K562 (cell line): Measurements from ENCODE around the gene CFL1. TPM values are rescaled to one million over a fixed set of nuclear protein-coding genes. Genes with fewer than 3 reads are reported as not detected.

Experiments
- ATAC-seq: fragments of 200-7000 bp; cut with Tn5 transposase; 3 replicates; pipeline ENCODE4 v1.9.1; 2020; ENCODE audit warnings: moderate library complexity
- Bru-seq: library from RNA; stranded (reverse); fragments of 400-500 nt; gene quantifications from one replicate; lab custom pipeline; 2021; lab: Mats Ljungman, UMichigan
- BruChase-seq, 2 experiments: library from RNA; stranded (reverse); fragments of 400-500 nt; gene quantifications; one replicate each; lab custom pipeline; 2021; lab: Mats Ljungman, UMichigan
- BruUV-seq: library from RNA; stranded (reverse); fragments of 400-500 nt; replicated peaks from 2 replicates; lab custom pipeline; 2021; lab: Mats Ljungman, UMichigan
- CTCF ChIA-PET: fragments of 300-600 bp; formaldehyde crosslinking; extraction: SDS; loops from one replicate; lab custom pipeline; 2021; ENCODE audit warnings: low intra/inter-chr PET ratio; lab: Yijun Ruan, JAX
- POLR2A ChIA-PET: fragments of 300-600, 350-650 bp; sonication (Branson Sonifier 250); formaldehyde crosslinking; extraction: SDS; loops from one replicate; lab custom pipeline; 2021; ENCODE audit warnings: antibody characterized with exemption, inconsistent platforms; lab: Yijun Ruan, JAX
- DNase-seq, 4 experiments: peaks; one replicate each; pipeline versions ENCODE4 v3.0.0 to v3.0.0-alpha.2; 2011 to 2018; ENCODE audit warnings: low spot score in 3 of 4, mixed read lengths in 3 of 4; ENCODE audit errors: extremely low read depth in 1 of 4
- FAIRE-seq: peaks from 2 replicates; lab custom pipeline; 2011; peaks lifted over from hg19 to GRCh38; lab: Jason Lieb, UNC
- H2AFZ ChIP-seq: 2 replicates; pipeline ENCODE4 v1.6.0; 2011; ENCODE audit warnings: low read depth, low read length, control low read depth, inconsistent platforms
- H3K27ac ChIP-seq: fragments of 200-600 bp; 3 replicates; pipeline ENCODE4 v1.8.0; 2011; ENCODE audit warnings: low read depth, mild to moderate bottlenecking, control low read depth, inconsistent platforms, low read length, moderate library complexity, mixed read lengths; ENCODE audit errors: extremely low read depth
- H3K27me3 ChIP-seq, 2 experiments: fragments of 300-600 bp in 1 of 2; 2 replicates in 1 of 2; 3 replicates in 1 of 2; pipeline versions ENCODE4 v1.6.0 to v1.8.0; 2011; ENCODE audit warnings: inconsistent platforms in 2 of 2, low read length in 2 of 2, mild to moderate bottlenecking in 1 of 2, mixed read lengths in 1 of 2, moderate library complexity in 1 of 2; ENCODE audit not compliant: control insufficient read depth in 2 of 2, insufficient read depth in 2 of 2
- H3K36me3 ChIP-seq: fragments of 300-600 bp; 3 replicates; pipeline ENCODE4 v1.8.0; 2011; ENCODE audit warnings: mild to moderate bottlenecking, low read length, inconsistent platforms; ENCODE audit not compliant: control insufficient read depth, insufficient read depth
- H3K4me1 ChIP-seq, 2 experiments: fragments of 200-600 bp in 1 of 2; replicated peaks in 1 of 2; 2 replicates in 1 of 2; 3 replicates in 1 of 2; pipeline versions ENCODE4 v1.5.1 to v1.8.0; 2011; ENCODE audit warnings: inconsistent platforms in 2 of 2, low read length in 2 of 2, mild to moderate bottlenecking in 1 of 2, mixed read lengths in 1 of 2, moderate library complexity in 1 of 2; ENCODE audit not compliant: control insufficient read depth in 2 of 2, insufficient read depth in 2 of 2
- H3K4me2 ChIP-seq: 2 replicates; pipeline ENCODE4 v1.6.1; 2011; ENCODE audit warnings: low read length, control low read depth, inconsistent platforms, mixed read lengths; ENCODE audit not compliant: insufficient read depth
- H3K4me3 ChIP-seq: fragments of 200-600 bp; sonication (generic), shearing (Covaris generic); 2 replicates; pipeline ENCODE4 v1.5.1; 2016; ENCODE audit warnings: control low read depth, inconsistent platforms
- H3K79me2 ChIP-seq: fragments of 200-600 bp; 3 replicates; pipeline ENCODE4 v1.8.0; 2011; ENCODE audit warnings: low read length, inconsistent platforms; ENCODE audit not compliant: control insufficient read depth, insufficient read depth
- H3K9ac ChIP-seq, 2 experiments: 2 replicates each; pipeline versions ENCODE4 v1.6.0 to v1.6.1; 2011; ENCODE audit warnings: low read depth in 2 of 2, low read length in 2 of 2, control low read depth in 1 of 2, inconsistent platforms in 1 of 2, mild to moderate bottlenecking in 1 of 2, mixed read lengths in 1 of 2; ENCODE audit not compliant: insufficient read depth in 1 of 2
- H3K9me1 ChIP-seq: one replicate; pipeline ENCODE4 v1.6.0; 2011; ENCODE audit warnings: inconsistent platforms, mild to moderate bottlenecking, low read length, moderate library complexity; ENCODE audit not compliant: control insufficient read depth, insufficient read depth
- H3K9me3 ChIP-seq: replicated peaks from 2 replicates; pipeline ENCODE4 v1.5.1; 2011; ENCODE audit warnings: low read depth, low read length, inconsistent platforms; ENCODE audit not compliant: control insufficient read depth, insufficient read depth
- H4K20me1 ChIP-seq: replicated peaks from 2 replicates; pipeline ENCODE4 v1.6.1; 2011; ENCODE audit warnings: low read length, inconsistent platforms, mixed read lengths; ENCODE audit not compliant: control insufficient read depth, insufficient read depth
- FUS ChIP-seq: fragments of 200-400 bp; formaldehyde crosslinking; optimal IDR thresholded peaks from 2 replicates; pipeline ENCODE3; 2017; ENCODE audit warnings: low read depth, low read length
- JUND ChIP-seq, 2 experiments: IDR thresholded peaks; 2 replicates in 1 of 2; 3 replicates in 1 of 2; pipeline ENCODE4 v1.6.1; 2011; ENCODE audit warnings: borderline replicate concordance in 2 of 2, low read depth in 2 of 2, low read length in 2 of 2, improper control_type of control experiment in 1 of 2, missing biosample characterization in 1 of 2, missing genetic modification characterization in 1 of 2, missing genetic modification reagents in 1 of 2
- MAZ ChIP-seq, 2 experiments: fragments of 450-650 bp in 1 of 2; sonication (generic) in 1 of 2; formaldehyde crosslinking; IDR thresholded peaks in 1 of 2; conservative IDR thresholded peaks in 1 of 2; 2 replicates each; pipeline versions ENCODE4 v1.4.0 to v1.5.0; 2020; ENCODE audit warnings: mild to moderate bottlenecking in 1 of 2, missing genetic modification reagents in 1 of 2
- TFAM ChIP-seq: fragments of 250-450 bp; sonication (Bioruptor Pico); conservative IDR thresholded peaks from 2 replicates; pipeline ENCODE4 v1.5.0; 2021; ENCODE audit warnings: mild to moderate bottlenecking, moderate library complexity
- WGBS: fragments of 100-300 bp; shearing (Covaris generic); methylation state at CpG from one replicate; pipeline ENCODE4 v1.1.6; 2016; ENCODE audit warnings: low coverage, mixed read lengths; ENCODE audit not compliant: insufficient coverage; ENCODE audit errors: missing lambda C conversion rate; 5-methylcytosine and 5-hydroxymethylcytosine counted together
- in situ Hi-C: fragments of 300-500 bp; cut with MboI; formaldehyde crosslinking; loops from 4 replicates; pipeline ENCODE4 v1.15.0; 2018; ENCODE audit warnings: inconsistent platforms, mixed read lengths
- intact Hi-C: fragments of 100-400 bp; cut with micrococcal nuclease; formaldehyde crosslinking; loops from 2 replicates; pipeline ENCODE4 v1.14.2; 2022
- long read RNA-seq, 3 experiments: library from polyadenylated mRNA in 2 of 3; library from RNA in 1 of 3; unstranded in 2 of 3; stranded (forward) in 1 of 3; transcript quantifications; one replicate each; pipeline ENCODE4 v2.0.0, GENCODE V29; 2019 to 2022
- polyA minus RNA-seq, 3 experiments: library from RNA; depleted of rRNA, polyadenylated mRNA; stranded (reverse); fragments of >200 nt; gene quantifications; 2 replicates each; pipeline ENCODE4 v1.2.3, GENCODE V29; 2011
- polyA plus RNA-seq, 8 experiments: library from polyadenylated mRNA; depleted of rRNA in 4 of 8; stranded (reverse) in 5 of 8; unstranded in 3 of 8; fragments of >200 nt; fragmentation: Nextera tagmentation in 2 of 8; fragmentation: Illumina TruSeq in 1 of 8; extraction: Ambion mirVana in 2 of 8; extraction: Trizol in 1 of 8; gene quantifications; 2 replicates each; pipeline versions ENCODE4 v1.2.1 to v1.2.3, GENCODE V29; 2011 to 2014; ENCODE audit warnings: inconsistent platforms in 1 of 8, missing spikeins in 1 of 8
- total RNA-seq, 7 experiments: library from RNA; depleted of rRNA in 6 of 7; stranded (reverse); fragments of >200 nt in 6 of 7; fragmentation: Illumina TruSeq in 2 of 7; extraction: Trizol in 2 of 7; gene quantifications; 2 replicates each; pipeline versions ENCODE4 v1.2.1 to v1.2.3, GENCODE V29; 2011 to 2021; ENCODE audit warnings: low replicate concordance in 1 of 7
- TF ChIP-seq, protein P1 (sequence below), 2 experiments: IDR thresholded peaks; 2 replicates each; pipeline ENCODE4 v1.6.1; 2011; ENCODE audit warnings: borderline replicate concordance in 1 of 2, control low read depth in 1 of 2, low read depth in 1 of 2, low read length in 1 of 2, mild to moderate bottlenecking in 1 of 2, mixed read lengths in 1 of 2, moderate library complexity in 1 of 2; ENCODE audit not compliant: insufficient read depth in 1 of 2, insufficient read length in 1 of 2, poor library complexity in 1 of 2, severe bottlenecking in 1 of 2; ENCODE audit errors: extremely low read depth in 1 of 2
- TF ChIP-seq, protein P2 (sequence below): sonication (generic); IDR thresholded peaks from 2 replicates; pipeline ENCODE4 v1.6.1; 2016
- TF ChIP-seq, protein P3 (sequence below): IDR thresholded peaks from 2 replicates; pipeline ENCODE4 v1.6.1; 2016; ENCODE audit warnings: missing genetic modification characterization, missing compliant biosample characterization

The CFL1 gene
- 145 and 300 TPM in 2 replicates for total RNA-seq (2011; cell fraction: chromatin; rRNA removed; ENCODE audit: low replicate concordance)
- 227 and 257 TPM in 2 replicates for total RNA-seq (2011; cell fraction: nucleolus; rRNA removed)
- 176 and 204 TPM in 2 replicates for total RNA-seq (2011; cell fraction: nucleoplasm; rRNA removed)
- total RNA-seq (2014; rRNA removed) (1,045 and 1,321 TPM in 2 replicates), total RNA-seq (2014; rRNA removed; fragmentation: Illumina TruSeq; extraction: Trizol) (570 and 664 TPM in 2 replicates), total RNA-seq (2015; rRNA removed; fragmentation: Illumina TruSeq; extraction: Trizol) (851 and 860 TPM in 2 replicates), total RNA-seq (2021) (891 and 919 TPM in 2 replicates), polyA plus RNA-seq (2011; rRNA removed) (632 and 770 TPM in 2 replicates), polyA plus RNA-seq (2014; fragmentation: Illumina TruSeq; extraction: Trizol) (1,101 and 1,325 TPM in 2 replicates), polyA plus RNA-seq (2014; fragmentation: Nextera tagmentation; extraction: Ambion mirVana) (100 to 1,000 TPM; 105 to 222 TPM), polyA plus RNA-seq (2014; rRNA removed) (859 and 956 TPM in 2 replicates), polyA minus RNA-seq (2011; rRNA and poly(A)+ RNA removed) (971 and 1,022 TPM in 2 replicates), Bru-seq, nascent RNA (percentile 96 among the genes with signal in this experiment), BruChase-seq, experiment 1, labeled RNA remaining after a 2-hour chase (percentile 96 among the genes with signal in this experiment), BruChase-seq, experiment 2, labeled RNA remaining after a 6-hour chase (percentile 97 among the genes with signal in this experiment)
- 894 and 1,220 TPM in 2 replicates for polyA plus RNA-seq (2011; cell fraction: cytosol; rRNA removed)
- 307 TPM in 2 replicates for polyA plus RNA-seq (2011; cell fraction: nucleus; rRNA removed)
- polyA plus RNA-seq (2012): 903 and 977 TPM in 2 replicates
- polyA minus RNA-seq (2011; cell fraction: cytosol; rRNA and poly(A)+ RNA removed): 560 and 642 TPM in 2 replicates
- 107 and 193 TPM in 2 replicates for polyA minus RNA-seq (2011; cell fraction: nucleus; rRNA and poly(A)+ RNA removed)
- long read RNA-seq, experiment 1, transcript CFL1-201 (4 exons, 1,234 nt): major isoform, 1,110 of 1,672 reads
- long read RNA-seq, experiment 1, transcript CFL1-209 (3 exons, 647 nt): minor isoform, 77 of 1,672 reads
- long read RNA-seq, experiment 1, transcript CFL1-211 (4 exons, 1,062 nt): minor isoform, 6 of 1,672 reads
- long read RNA-seq, experiment 1, partial matches to known transcripts: 10 of 1,672 reads
- long read RNA-seq, experiment 1, other reads (novel, unspliced or antisense): 463 of 1,672 reads
- long read RNA-seq, experiment 2, transcript CFL1-209 (3 exons, 647 nt): minor isoform, 177 of 1,542 reads
- long read RNA-seq, experiment 2, transcript CFL1-211 (4 exons, 1,062 nt): minor isoform, 6 of 1,542 reads
- long read RNA-seq, experiment 2, transcript CFL1-201 (4 exons, 1,234 nt): major isoform, 1,253 of 1,542 reads
- long read RNA-seq, experiment 2, partial matches to known transcripts: 15 of 1,542 reads
- long read RNA-seq, experiment 2, other reads (novel, unspliced or antisense): 84 of 1,542 reads
- long read RNA-seq, experiment 3, transcript CFL1-209 (3 exons, 647 nt): minor isoform, 25 of 2,027 reads
- long read RNA-seq, experiment 3, transcript CFL1-201 (4 exons, 1,234 nt): major isoform, 1,981 of 2,027 reads
- long read RNA-seq, experiment 3, partial matches to known transcripts: 0 of 2,027 reads
- long read RNA-seq, experiment 3, other reads (novel, unspliced or antisense): 13 of 2,027 reads

DNA sequence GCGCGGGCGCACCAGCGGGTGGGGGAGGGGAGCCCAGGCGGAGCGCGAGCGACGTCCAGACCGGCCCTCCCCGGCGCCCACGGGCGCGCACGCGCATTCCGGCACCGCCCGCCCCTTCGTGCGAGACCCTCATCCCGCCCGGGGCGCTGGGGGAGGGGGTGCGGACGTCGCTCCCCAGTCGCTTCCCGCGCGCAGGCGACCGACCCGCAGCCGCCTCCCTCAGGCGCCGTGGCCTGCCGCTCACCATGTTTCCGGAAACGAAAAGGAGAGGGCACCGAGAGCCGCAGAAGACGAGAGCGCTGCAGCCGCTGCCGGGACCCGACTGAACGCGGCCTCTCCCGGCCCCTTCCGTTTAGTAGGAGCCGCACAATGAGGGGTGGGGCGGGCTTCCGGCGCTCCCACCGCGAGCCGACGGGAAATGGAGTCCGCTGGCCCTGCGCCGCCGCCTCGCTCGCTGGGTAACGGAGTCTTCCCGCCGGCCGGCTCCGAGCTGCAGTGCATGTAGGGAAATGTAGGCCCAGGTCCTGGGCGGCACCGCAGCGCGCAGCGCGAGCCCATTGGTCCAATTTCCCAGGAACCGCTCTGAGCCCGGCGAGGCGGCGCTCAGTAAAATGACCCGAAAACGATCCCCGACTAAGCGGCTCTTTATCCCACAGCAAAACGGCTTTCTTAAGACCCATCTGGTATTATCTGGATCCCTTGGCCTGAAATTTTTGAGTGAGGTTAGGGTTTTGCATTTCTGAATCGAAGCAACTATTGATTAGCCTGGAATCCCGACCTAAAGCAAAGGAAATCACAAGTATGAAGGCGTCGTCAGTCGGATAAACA, at the start of gene CFL1:
TSS of gene CFL1 (minus strand) at position 328 of the 828 bp plus-strand sequence. CDS start at position 247, 81 bp downstream.
- Histone ChIP-seq H3K9me1 (peaks cover 11% of the 10 kb centered on the region), H4K20me1 (peaks cover 22% of the 10 kb centered on the region), H3K36me3 (peaks cover 57% of the 10 kb centered on the region), H3K9ac (peak within 1 kb of the TSS; percentile 99 to 100), H3K27ac (peak within 1 kb of the TSS; percentile 96), H3K4me2 (peak within 1 kb of the TSS; percentile 95), H3K9me3 (no peaks in the 10 kb centered on the region), H3K4me1 (peaks cover 14 to 64% of the 10 kb centered on the region in 2 experiments), H3K79me2 (peaks cover 71% of the 10 kb centered on the region), H3K27me3 (no peaks in the 10 kb centered on the region; a peak in 1 of 5 replicates), H2AFZ (peak within 1 kb of the TSS; percentile 73), H3K4me3 (peak within 1 kb of the TSS; percentile 95)
- in situ Hi-C loops: no loop called here
- CTCF ChIA-PET: interaction anchor here (1.1 kb wide), 1 partner anchor 41 kb away, joined by 4 read pairs; no protein-coding TSS in a partner anchor
- WGBS: under 1% methylated on average over 43 of the region's 92 CpGs
- peak; percentile 85 to 98 (median 88) for DNase-seq
- intact Hi-C loops: loop anchor here (5.0 kb wide), 1 partner anchor 44 kb away; the partner anchor contains the start of gene FOSL1
- POLR2A ChIA-PET: interaction anchor here (0.6 to 5.6 kb wide), 33 partner anchors 8 to 790 kb away, joined by 3 to 151 read pairs (median 4); partner anchors contain the start of genes AP5B1, CCDC85B, FIBP and FOSL1
- peak; percentile 78 for ATAC-seq
- peak; percentile 91 for FAIRE-seq
- no TSS peak for BruUV-seq
- TF ChIP-seq TFAM (CRISPR knock-in tag) (no peak), MAZ (CRISPR knock-in tag; conservative IDR thresholded peaks at IDR 0.05 in 1 of 2, IDR thresholded peaks at IDR 0.05 in 1 of 2) (peak; percentile 95 to 97), JUND (IDR thresholded peaks at IDR 0.05; ENCODE audit: borderline replicate concordance, low read depth, low read length) (peak; percentile 38; the same call in 1 of the 2 replicates), JUND (tag; IDR thresholded peaks at IDR 0.05; ENCODE audit: borderline replicate concordance, low read depth, low read length) (no peak; the same call in 2 of the 3 replicates), FUS (peak; percentile 5)
- TF ChIP-seq, protein P1, sequence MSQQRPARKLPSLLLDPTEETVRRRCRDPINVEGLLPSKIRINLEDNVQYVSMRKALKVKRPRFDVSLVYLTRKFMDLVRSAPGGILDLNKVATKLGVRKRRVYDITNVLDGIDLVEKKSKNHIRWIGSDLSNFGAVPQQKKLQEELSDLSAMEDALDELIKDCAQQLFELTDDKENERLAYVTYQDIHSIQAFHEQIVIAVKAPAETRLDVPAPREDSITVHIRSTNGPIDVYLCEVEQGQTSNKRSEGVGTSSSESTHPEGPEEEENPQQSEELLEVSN (IDR thresholded peaks at IDR 0.05; ENCODE audit: borderline replicate concordance in 1 of 2, extremely low read depth in 1 of 2, insufficient read depth in 1 of 2, insufficient read length in 1 of 2, low read depth in 1 of 2, low read length in 1 of 2, poor library complexity in 1 of 2, severe bottlenecking in 1 of 2): peak; percentile 20 to 72
- TF ChIP-seq, protein P2, sequence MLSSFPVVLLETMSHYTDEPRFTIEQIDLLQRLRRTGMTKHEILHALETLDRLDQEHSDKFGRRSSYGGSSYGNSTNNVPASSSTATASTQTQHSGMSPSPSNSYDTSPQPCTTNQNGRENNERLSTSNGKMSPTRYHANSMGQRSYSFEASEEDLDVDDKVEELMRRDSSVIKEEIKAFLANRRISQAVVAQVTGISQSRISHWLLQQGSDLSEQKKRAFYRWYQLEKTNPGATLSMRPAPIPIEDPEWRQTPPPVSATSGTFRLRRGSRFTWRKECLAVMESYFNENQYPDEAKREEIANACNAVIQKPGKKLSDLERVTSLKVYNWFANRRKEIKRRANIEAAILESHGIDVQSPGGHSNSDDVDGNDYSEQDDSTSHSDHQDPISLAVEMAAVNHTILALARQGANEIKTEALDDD: 0 out of 2 replicates have a peak, but pooled peaks have one; percentile 18
- TF ChIP-seq, protein P3, sequence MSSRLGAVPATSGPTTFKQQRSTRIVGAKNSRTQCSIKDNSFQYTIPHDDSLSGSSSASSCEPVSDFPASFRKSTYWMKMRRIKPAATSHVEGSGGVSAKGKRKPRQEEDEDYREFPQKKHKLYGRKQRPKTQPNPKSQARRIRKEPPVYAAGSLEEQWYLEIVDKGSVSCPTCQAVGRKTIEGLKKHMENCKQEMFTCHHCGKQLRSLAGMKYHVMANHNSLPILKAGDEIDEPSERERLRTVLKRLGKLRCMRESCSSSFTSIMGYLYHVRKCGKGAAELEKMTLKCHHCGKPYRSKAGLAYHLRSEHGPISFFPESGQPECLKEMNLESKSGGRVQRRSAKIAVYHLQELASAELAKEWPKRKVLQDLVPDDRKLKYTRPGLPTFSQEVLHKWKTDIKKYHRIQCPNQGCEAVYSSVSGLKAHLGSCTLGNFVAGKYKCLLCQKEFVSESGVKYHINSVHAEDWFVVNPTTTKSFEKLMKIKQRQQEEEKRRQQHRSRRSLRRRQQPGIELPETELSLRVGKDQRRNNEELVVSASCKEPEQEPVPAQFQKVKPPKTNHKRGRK (tag): no peak
